Fibroblast of villous mesenchyme (primary cell): ENCODE results near the gene PARP12. TPM values are rescaled to one million over a fixed set of nuclear protein-coding genes. Genes with fewer than 3 reads are reported as not detected.

Experiments
- DNase-seq: peaks from one replicate; pipeline ENCODE4 v3.0.0-alpha.2; 2010; ENCODE audit warnings: low read depth
- H3K4me3 ChIP-seq: 2 replicates; pipeline ENCODE4 v1.5.1; 2011; ENCODE audit warnings: low read depth, mild to moderate bottlenecking, low read length
- CTCF ChIP-seq: IDR thresholded peaks from 2 replicates; pipeline ENCODE4 v1.5.1; 2012; ENCODE audit warnings: low read depth, mild to moderate bottlenecking, low read length; ENCODE audit not compliant: insufficient read depth
- total RNA-seq: library from RNA; depleted of rRNA; stranded (reverse); fragments of >200 nt; gene quantifications from 2 replicates; pipeline ENCODE4 v1.2.3, GENCODE V29; 2012

PARP12 gene
- total RNA-seq, 1 donor: 27.2 TPM

- DNase-seq: no peak
- TF ChIP-seq CTCF: no peak
- H3K4me3 ChIP-seq: no peak overlapping the region
These were observed 71.5 kb downstream of the PARP12 start for GRCh38 chr7:139991269-139991666.

- DNase-seq: no peak
- no peak overlapping the region for H3K4me3 ChIP-seq
- TF ChIP-seq CTCF: no peak
These were observed 72.0 kb downstream of the PARP12 start for GRCh38 chr7:139990571-139991268.

- no peak for DNase-seq
- H3K4me3 ChIP-seq: no peak overlapping the region
- TF ChIP-seq CTCF: no peak
These were observed 72.6 kb downstream of the PARP12 start for GRCh38 chr7:139990142-139990535.

- H3K4me3 ChIP-seq: no peak overlapping the region
- DNase-seq: no peak
- no peak for TF ChIP-seq CTCF
These were observed 73.2 kb downstream of the PARP12 start for GRCh38 chr7:139989366-139990141.

GRCh38 chr7:139987691-139988516, 74.8 kb downstream of the PARP12 start:
- no peak for DNase-seq
- no peak overlapping the region for H3K4me3 ChIP-seq
- no peak for TF ChIP-seq CTCF

GRCh38 chr7:139985811-139986210, 76.9 kb downstream of the PARP12 start:
- no peak for DNase-seq
- no peak overlapping the region for H3K4me3 ChIP-seq
- no peak for TF ChIP-seq CTCF
